ENCODE measurements around the gene ZNF554. TPM values are rescaled to one million over a fixed set of nuclear protein-coding genes. Genes with fewer than 3 reads are reported as not detected.
A peak's percentile ranks its signal among the peaks of the same experiment; 100 is the strongest.

ZNF554 gene
- polyA plus RNA-seq, 2 of the 4 experiments (the other 2 are of a cell fraction): 0.54 to 0.65 TPM

DNA sequence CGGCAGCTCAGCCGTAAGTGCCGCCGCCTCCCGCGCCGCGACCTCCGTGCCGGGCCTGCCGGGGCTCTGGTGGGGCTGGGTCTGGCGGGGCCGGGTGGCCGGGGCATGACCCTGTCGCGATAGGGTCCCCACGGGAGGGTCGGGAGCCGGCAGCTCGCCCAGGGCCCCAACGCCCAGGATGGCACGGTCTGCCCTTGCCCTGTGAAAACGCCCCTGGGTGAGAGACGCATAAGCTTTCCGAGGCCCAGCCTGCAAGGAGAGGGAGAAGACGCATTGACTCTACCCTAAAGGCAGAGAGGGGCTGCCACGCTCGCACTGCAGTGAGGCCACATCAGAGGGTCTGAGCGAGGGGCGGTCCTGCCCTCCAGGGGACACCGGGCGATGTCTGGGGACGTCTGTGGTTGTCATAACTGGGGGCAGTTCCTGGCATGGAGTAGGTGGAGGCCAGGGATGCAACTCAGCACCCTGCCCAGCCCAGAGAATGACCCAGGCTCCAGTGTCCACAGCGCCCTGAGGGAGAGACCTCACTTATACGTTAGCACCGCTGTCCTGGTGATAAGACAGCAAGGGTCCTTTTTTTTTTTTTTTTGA lies 539 bp downstream of the ZNF554 start:
- CTCF ChIA-PET: interaction anchor here (1.2 to 1.7 kb wide), 4 partner anchors 15 to 106 kb away, joined by 3 to 6 read pairs (median 4); partner anchors contain the start of gene THOP1

GRCh38 chr19:2822846-2823245 lies 3.2 kb downstream of the ZNF554 start:
- FAIRE-seq: no peak
- POLR2A ChIA-PET: no interaction called here

More for the DNA sequence above, 539 bp downstream of the ZNF554 start:
- WGBS (ENCODE audit: missing lambda C conversion rate): 51% methylated on average over 3 of the region's 36 CpGs
- DNase-seq (ENCODE audit: low read depth in 1 of 2, low spot score in 1 of 2) (no peak), ATAC-seq (peak; percentile 13 to 36; a peak in 3 of 6 replicates), FAIRE-seq (no peak)
- POLR2A ChIA-PET: no interaction called here
- TF ChIP-seq TFCP2L1 (CRISPR knock-in tag; IDR thresholded peaks at IDR 0.05): no peak
- TF ChIP-seq, protein P1, sequence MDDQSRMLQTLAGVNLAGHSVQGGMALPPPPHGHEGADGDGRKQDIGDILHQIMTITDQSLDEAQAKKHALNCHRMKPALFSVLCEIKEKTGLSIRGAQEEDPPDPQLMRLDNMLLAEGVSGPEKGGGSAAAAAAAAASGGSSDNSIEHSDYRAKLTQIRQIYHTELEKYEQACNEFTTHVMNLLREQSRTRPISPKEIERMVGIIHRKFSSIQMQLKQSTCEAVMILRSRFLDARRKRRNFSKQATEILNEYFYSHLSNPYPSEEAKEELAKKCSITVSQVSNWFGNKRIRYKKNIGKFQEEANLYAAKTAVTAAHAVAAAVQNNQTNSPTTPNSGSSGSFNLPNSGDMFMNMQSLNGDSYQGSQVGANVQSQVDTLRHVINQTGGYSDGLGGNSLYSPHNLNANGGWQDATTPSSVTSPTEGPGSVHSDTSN (IDR thresholded peaks at IDR 0.05): no peak
- no peak for TF ChIP-seq POLR2A (IDR thresholded peaks at IDR 0.05; ENCODE audit: low read length)
- TF ChIP-seq ZSCAN20 (CRISPR knock-in tag; IDR thresholded peaks at IDR 0.05): no peak
- TF ChIP-seq CEBPB (IDR thresholded peaks at IDR 0.05): no peak
- no peak for TF ChIP-seq MAZ (IDR thresholded peaks at IDR 0.05; ENCODE audit: borderline replicate concordance, low read depth, low read length)
- no peak for TF ChIP-seq SREBF2 (IDR thresholded peaks at IDR 0.05)
- no peak for TF ChIP-seq KDM5A (IDR thresholded peaks at IDR 0.05)
- no peak for TF ChIP-seq RNF2 (IDR thresholded peaks at IDR 0.05; ENCODE audit: borderline replicate concordance, low read depth)
- TF ChIP-seq TP53 (CRISPR knock-in tag; IDR thresholded peaks at IDR 0.05): no peak
- TF ChIP-seq EHMT2 (IDR thresholded peaks at IDR 0.05; ENCODE audit: low read depth): no peak
- H3K4me2 ChIP-seq: peak overlapping the region; percentile 86
- H3K4me3 ChIP-seq: peak overlapping the region; percentile 92
- no peaks in the 10 kb centered on the region; the same call in 2 of the 3 replicates for H3K4me1 ChIP-seq
- H3K9me3 ChIP-seq: no peaks in the 10 kb centered on the region
- peak overlapping the region; percentile 78 to 95 for H3K27ac ChIP-seq

More at GRCh38 chr19:2822846-2823245, 3.2 kb downstream of the ZNF554 start:
- 78% methylated on average over 3 of the region's 5 CpGs for WGBS (ENCODE audit: missing lambda C conversion rate)
- CTCF ChIA-PET: interaction anchor here (1.4 to 1.7 kb wide), 2 partner anchors 26 to 174 kb away, joined by 3 to 4 read pairs; no protein-coding TSS in a partner anchor
- DNase-seq (ENCODE audit: low read depth in 1 of 2, low spot score in 1 of 2) (no peak), ATAC-seq (no peak)
- H3K4me3 ChIP-seq: no peak overlapping the region
- no peak overlapping the region for H3K4me2 ChIP-seq
- peaks cover 7% of the 10 kb centered on the region; the same call in 1 of the 3 replicates for H3K9me3 ChIP-seq
- H3K4me1 ChIP-seq: no peaks in the 10 kb centered on the region; the same call in 2 of the 3 replicates
- no peak for TF ChIP-seq HOXB5 (CRISPR knock-in tag; IDR thresholded peaks at IDR 0.05)
- TF ChIP-seq NR3C1 (IDR thresholded peaks at IDR 0.05): no peak
- no peak for TF ChIP-seq HEYL (CRISPR knock-in tag; IDR thresholded peaks at IDR 0.05)
- TF ChIP-seq BHLHE40 (IDR thresholded peaks at IDR 0.05; ENCODE audit: low read depth, low read length): no peak
- no peak for TF ChIP-seq SMC3 (IDR thresholded peaks at IDR 0.05)
- TF ChIP-seq, protein P2, sequence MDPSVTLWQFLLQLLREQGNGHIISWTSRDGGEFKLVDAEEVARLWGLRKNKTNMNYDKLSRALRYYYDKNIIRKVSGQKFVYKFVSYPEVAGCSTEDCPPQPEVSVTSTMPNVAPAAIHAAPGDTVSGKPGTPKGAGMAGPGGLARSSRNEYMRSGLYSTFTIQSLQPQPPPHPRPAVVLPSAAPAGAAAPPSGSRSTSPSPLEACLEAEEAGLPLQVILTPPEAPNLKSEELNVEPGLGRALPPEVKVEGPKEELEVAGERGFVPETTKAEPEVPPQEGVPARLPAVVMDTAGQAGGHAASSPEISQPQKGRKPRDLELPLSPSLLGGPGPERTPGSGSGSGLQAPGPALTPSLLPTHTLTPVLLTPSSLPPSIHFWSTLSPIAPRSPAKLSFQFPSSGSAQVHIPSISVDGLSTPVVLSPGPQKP (IDR thresholded peaks at IDR 0.05; ENCODE audit: low read depth, low read length): no peak
- TF ChIP-seq, protein P1 (IDR thresholded peaks at IDR 0.05): no peak
- no peak for TF ChIP-seq SREBF2 (IDR thresholded peaks at IDR 0.05)
- no peak for TF ChIP-seq MYC (IDR thresholded peaks at IDR 0.05; ENCODE audit: borderline replicate concordance, low read length)
- TF ChIP-seq, protein P3, sequence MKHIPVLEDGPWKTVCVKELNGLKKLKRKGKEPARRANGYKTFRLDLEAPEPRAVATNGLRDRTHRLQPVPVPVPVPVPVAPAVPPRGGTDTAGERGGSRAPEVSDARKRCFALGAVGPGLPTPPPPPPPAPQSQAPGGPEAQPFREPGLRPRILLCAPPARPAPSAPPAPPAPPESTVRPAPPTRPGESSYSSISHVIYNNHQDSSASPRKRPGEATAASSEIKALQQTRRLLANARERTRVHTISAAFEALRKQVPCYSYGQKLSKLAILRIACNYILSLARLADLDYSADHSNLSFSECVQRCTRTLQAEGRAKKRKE (CRISPR knock-in tag; IDR thresholded peaks at IDR 0.05; ENCODE audit: low read depth): no peak
- TF ChIP-seq, protein P4, sequence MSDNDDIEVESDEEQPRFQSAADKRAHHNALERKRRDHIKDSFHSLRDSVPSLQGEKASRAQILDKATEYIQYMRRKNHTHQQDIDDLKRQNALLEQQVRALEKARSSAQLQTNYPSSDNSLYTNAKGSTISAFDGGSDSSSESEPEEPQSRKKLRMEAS (IDR thresholded peaks at IDR 0.05): no peak
- TF ChIP-seq TP53 (CRISPR knock-in tag; IDR thresholded peaks at IDR 0.05): no peak
- H3K27ac ChIP-seq: no peak overlapping the region
